Panc1 (cell line): Measurements from ENCODE around the gene MDM2.

ENCODE experiments used
- CTCF ChIP-seq: fragments of 450-650 bp; IDR thresholded peaks from 2 replicates; pipeline ENCODE4 v1.5.1; 2017; ENCODE audit warnings: mild to moderate bottlenecking
- SIN3A ChIP-seq: IDR thresholded peaks from 2 replicates; pipeline ENCODE4 v1.6.1; 2012; ENCODE audit warnings: low read depth, mild to moderate bottlenecking, low read length, moderate library complexity, borderline replicate concordance; ENCODE audit not compliant: insufficient read depth
- TCF7L2 ChIP-seq: IDR thresholded peaks from 2 replicates; pipeline ENCODE4 v1.6.1; 2011; ENCODE audit warnings: mild to moderate bottlenecking, low read depth, low read length, inconsistent platforms
- TF ChIP-seq, protein P1 (sequence below), 2 experiments: IDR thresholded peaks; 2 replicates each; pipeline ENCODE4 v1.6.1; 2011 to 2012; ENCODE audit warnings: low read depth in 2 of 2, control low read depth in 1 of 2, low read length in 1 of 2, mild to moderate bottlenecking in 1 of 2, moderate library complexity in 1 of 2; ENCODE audit not compliant: insufficient read depth in 1 of 2

- TF ChIP-seq CTCF (no peak), SIN3A (no peak), TCF7L2 (no peak)
- TF ChIP-seq, protein P1, sequence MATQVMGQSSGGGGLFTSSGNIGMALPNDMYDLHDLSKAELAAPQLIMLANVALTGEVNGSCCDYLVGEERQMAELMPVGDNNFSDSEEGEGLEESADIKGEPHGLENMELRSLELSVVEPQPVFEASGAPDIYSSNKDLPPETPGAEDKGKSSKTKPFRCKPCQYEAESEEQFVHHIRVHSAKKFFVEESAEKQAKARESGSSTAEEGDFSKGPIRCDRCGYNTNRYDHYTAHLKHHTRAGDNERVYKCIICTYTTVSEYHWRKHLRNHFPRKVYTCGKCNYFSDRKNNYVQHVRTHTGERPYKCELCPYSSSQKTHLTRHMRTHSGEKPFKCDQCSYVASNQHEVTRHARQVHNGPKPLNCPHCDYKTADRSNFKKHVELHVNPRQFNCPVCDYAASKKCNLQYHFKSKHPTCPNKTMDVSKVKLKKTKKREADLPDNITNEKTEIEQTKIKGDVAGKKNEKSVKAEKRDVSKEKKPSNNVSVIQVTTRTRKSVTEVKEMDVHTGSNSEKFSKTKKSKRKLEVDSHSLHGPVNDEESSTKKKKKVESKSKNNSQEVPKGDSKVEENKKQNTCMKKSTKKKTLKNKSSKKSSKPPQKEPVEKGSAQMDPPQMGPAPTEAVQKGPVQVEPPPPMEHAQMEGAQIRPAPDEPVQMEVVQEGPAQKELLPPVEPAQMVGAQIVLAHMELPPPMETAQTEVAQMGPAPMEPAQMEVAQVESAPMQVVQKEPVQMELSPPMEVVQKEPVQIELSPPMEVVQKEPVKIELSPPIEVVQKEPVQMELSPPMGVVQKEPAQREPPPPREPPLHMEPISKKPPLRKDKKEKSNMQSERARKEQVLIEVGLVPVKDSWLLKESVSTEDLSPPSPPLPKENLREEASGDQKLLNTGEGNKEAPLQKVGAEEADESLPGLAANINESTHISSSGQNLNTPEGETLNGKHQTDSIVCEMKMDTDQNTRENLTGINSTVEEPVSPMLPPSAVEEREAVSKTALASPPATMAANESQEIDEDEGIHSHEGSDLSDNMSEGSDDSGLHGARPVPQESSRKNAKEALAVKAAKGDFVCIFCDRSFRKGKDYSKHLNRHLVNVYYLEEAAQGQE (IDR thresholded peaks at IDR 0.05; ENCODE audit: insufficient read depth in 1 of 2, low read depth in 2 of 2, low read length in 1 of 2): no peak
These were observed 85.2 kb downstream of the MDM2 start for GRCh38 chr12:68893201-68893600.
